ENCODE results near the gene ERAL1.
"Not testable (repeated sequence)": the region's sequence is repeated elsewhere in the genome, so short reads cannot be mapped to it uniquely, and the experiment has no call there.

Gene ERAL1

GRCh38 chr17:28854457-28855335 is at the start of gene ERAL1:
TSS of gene ERAL1 (plus strand) at chr17:28855016. CDS start at chr17:28855035, 19 bp downstream.
- DNase-seq: peak; percentile 89

DNA sequence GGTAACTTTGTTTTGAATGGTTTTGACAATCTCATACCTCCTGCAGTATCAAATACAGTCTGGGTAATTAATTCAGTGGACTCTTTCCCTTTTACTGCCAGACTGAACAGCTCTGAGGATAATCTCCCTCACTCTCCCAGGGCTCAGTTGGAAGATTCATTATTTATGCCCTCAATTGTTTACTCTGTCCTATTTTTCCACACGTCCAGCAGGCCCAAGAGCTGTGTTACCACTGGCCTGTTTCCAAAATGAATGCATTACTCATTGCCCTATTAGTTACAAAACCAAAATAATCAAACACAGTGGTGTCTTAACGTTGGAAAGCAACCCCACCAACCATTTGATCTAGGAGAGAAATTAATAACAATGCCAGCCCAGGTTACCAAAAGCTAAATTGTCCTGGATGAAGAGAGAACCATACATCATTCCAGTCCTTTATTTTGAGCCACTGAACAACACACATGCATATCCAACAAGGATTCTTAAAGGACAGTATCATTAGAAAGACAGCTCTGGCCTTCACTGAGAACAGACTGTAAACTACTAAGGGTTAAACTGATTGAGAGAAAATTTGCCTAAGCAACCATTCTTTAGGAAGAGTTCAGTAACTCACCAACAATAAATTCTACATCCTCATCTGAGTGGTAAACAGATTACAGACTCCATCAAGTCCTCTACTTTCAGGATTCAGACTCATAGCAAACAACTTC is 46.7 kb upstream of the ERAL1 start:
- DNase-seq: peak; percentile 91

GRCh38 chr17:28810437-28810836 is 44.4 kb upstream of the ERAL1 start:
- DNase-seq: no peak

GRCh38 chr17:28811651-28812090 is 43.1 kb upstream of the ERAL1 start:
- no peak for DNase-seq

- DNase-seq: peak; percentile 98
These were observed 42.6 kb upstream of the ERAL1 start for GRCh38 chr17:28812091-28812747.

- no peak for DNase-seq
These were observed 42.0 kb upstream of the ERAL1 start for GRCh38 chr17:28812748-28813377.

DNA sequence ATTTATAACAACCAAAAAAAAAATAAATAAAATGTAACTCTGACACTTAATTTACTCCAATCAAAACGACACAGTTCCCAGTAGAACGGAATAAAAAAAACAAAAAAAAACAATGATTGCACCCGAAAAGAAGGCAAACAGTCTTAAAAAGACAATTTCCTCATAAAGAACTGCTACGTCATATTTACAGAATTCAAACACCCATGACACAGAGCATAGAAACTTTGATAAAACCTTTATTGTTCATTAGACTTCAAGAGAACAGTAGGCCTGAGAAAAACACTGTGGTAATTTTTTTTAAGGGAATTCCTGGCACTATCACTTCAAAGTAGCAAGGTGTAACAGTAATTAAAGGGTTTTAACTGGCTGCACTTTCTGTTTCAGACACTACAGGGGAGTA is 38.3 kb upstream of the ERAL1 start:
- no peak for DNase-seq

DNA sequence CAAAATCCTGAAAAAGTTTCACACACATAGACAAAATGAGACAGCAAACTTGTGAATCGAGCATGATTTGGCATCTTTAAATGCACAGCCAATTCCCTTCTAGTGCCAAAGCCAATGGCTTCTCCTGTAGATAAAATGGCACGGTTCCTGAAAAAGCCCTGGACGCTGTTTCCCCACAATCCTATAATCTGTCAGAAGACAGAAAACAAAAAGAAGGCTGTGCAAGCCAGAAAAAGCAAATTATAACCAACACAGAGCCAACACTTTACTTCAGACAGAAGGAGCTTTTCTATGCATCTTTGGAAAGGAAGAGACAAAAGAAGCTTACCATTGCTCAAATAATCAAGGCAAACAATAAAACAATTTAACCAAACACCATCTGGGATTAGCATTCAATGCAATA is 36.0 kb upstream of the ERAL1 start:
- DNase-seq: no peak

- DNase-seq: no peak
These were observed 35.2 kb upstream of the ERAL1 start for GRCh38 chr17:28819582-28819981.

DNA sequence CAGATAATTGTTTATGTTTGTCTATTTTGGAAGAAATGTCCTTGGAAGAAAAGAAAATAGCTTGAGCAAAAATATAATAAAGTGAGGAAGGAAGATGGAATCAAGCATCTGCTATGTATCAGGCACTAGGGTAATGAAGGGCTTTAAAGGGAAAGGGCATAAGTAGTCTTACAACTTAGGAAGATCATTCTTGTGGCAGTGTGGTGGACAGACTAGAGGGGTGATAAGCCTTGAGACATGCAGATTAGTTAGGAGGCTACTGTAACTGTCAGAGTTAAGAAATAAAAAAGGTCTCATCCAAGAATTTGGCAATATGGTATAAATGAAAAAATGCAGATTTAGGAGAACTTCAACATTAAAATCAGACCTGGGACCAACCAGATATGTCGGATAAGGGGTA is 27.1 kb upstream of the ERAL1 start:
- DNase-seq: no peak

DNA sequence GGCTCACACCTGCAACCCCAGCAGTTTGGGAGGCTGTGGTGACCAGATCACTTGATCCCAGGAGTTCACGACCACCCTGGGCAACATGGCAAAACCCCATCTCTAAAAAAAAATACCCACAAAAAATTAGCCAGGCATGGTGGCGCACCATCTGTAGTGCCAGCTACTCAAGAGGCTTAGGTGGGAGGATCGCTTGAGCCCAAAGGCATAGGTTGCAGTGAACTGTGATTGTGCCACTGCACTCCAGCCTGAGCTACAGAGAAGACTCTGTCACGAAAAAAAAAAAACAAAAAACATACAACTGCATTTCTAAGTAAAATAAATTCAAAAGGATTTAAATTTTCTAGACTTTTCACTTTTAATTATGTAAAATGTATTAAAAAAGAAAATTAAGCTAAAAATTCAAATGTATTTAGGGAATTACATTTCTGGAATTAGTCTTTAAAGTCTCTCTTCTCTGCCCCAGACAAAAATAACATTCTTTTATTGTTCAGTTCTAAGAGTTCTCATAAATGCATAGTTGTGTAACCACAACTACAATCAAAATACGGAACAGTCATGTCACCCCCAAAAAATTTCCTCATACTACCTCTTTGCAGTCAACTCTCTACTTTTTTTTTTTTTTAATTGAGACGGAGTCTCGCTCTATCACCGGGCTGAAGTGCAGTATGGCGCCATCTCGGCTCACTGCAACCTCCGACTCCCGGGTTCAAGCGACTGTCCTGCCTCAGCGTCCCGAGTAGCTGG is 26.3 kb upstream of the ERAL1 start:
- no peak for DNase-seq

- DNase-seq: no peak
These were observed 20.4 kb upstream of the ERAL1 start for GRCh38 chr17:28834420-28834819.

DNA sequence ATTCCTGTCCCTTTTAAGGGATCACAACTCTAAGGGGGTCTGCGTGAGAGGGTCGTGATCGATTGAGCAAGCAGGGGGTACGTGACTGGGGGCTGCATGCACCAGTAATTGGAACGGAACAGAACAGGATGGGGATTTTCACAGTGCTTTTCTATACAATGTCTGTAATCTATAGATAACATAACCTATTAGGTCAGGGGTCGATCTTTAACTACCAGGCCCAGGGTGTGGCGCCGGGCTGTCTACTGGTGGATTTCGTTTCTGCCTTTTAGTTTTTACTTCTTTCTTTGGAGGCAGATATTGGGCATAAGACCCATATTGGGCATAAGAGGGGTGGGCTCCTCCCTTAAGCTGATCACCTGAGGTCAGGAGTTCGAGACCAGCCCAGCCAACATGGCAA is 18.3 kb upstream of the ERAL1 start:
- DNase-seq: not testable (repeated sequence)

- no peak for DNase-seq
These were observed 15.6 kb upstream of the ERAL1 start for GRCh38 chr17:28839221-28839620.

GRCh38 chr17:28841901-28842281 is 12.9 kb upstream of the ERAL1 start:
- DNase-seq: peak; percentile 68

DNA sequence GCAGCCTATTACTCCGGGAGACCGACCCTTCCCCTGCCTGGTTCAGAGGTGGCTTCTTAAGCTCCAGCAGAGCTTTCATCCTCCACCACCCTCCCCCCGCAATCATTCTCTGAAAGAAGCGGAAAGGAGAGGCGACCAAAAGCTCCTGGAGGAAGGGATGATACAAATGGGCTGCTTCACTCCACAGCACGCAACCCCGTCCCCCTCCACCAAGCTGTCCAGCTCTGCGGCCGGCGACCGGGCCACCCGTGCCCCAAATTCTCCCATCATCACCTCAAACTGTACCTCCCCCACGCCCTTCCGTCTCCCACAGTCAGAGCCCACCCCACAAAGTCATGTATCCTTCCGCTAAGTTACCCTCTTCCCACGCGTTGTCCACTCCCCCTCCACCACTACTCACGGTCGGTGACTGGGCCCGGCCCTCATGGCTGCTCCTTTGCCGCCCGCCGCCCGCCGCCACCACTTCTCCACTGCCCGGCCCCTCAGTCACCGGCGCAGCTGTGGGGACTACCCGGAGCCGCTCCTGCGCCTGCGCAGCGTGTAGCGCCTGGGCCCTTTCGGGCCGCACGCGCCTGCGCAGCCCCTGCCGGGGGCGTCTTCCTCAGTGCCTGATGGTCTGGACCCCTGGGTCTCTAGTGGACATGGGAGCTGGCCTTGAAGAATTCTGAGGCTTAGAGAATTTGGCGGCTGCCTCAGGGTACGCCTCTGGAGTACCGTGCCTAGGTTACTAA is 12.4 kb upstream of the ERAL1 start, which contains the start of gene FAM222B:
TSS of gene FAM222B (minus strand) at position 509 of the 731 bp plus-strand sequence. CDS start 76,123 bp downstream, outside the sequence.
- DNase-seq: peak; percentile 80

GRCh38 chr17:28843816-28844148 is 11.0 kb upstream of the ERAL1 start:
- DNase-seq: no peak

DNA sequence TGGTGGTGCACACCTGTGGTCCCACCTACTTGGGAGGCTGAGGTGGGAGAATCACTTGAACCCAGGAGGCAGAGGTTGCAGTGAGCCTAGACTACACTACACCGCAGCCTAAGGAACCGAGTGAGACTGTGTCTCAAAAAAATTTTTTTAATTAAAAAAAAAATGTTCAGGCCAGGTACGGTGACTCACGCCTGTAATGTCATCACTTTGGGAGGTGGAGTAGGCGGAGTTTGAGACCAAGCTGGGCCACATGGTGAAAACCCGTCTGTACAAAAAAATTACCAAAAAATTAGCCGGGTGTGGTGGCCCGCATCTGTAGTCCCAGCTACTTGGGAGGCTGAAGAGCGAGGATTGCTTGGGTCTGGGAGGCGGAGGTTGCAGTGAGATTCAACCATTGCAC is 8.6 kb upstream of the ERAL1 start:
- no peak for DNase-seq

DNA sequence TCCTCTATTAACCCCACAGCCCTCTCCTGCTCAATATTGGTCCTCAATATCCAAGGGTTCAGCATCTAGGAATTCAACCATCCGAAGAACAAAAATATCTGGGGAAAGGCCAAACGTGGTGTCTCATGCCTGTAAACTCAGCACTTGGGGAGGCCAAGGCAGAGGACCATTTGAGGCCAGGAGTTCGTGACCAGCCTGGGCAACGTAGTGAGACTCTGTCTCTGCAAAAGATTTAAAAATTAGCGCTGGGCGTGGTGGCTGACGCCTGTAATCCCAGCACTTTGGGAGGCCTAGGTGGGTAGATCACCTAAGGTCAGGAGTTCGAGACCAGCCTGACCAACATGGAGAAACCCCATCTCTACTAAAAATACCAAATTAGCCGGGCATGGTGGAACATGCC is 8.1 kb upstream of the ERAL1 start:
- not testable (repeated sequence) for DNase-seq

DNA sequence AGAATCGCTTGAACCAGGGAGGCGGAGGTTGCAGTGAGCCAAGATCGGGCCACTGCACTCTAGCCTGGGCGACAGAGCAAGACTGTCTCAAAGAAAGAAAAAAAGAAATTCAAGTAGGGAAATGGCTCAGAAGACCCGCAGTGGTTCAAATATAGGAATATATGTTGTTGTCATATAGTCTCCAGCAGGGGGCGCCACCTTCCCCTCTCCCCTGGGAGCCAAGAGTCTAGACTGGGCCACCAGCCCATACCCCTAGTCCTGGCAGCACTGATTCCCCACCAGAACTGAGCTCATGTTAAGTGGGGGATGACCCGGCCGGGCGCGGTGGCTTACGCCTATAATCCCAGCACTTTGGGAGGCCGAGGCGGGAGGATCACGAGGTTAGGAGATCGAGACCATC is 6.1 kb upstream of the ERAL1 start:
- DNase-seq: not testable (repeated sequence)

DNA sequence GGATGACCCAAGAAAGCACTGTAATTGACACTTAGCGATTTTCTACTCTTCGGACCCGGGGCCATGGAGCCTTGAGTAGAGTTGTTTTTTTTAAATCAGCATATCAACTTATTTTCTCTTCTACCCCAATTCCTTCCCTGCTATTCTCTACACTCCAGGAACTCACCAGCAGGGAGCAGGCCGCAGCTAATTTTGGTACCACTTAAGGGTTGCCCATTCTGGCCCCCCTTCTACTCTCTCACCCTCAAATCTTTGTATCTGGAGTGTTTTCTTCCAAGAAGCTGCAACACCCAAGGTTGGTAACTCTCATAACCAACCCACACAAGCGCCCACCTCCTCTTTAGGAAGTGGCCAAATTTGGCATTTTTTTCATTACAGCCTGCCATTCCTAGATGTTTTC is 5.5 kb upstream of the ERAL1 start:
- no peak for DNase-seq

GRCh38 chr17:28853295-28853694 is 1.5 kb upstream of the ERAL1 start:
- no peak for DNase-seq

Data from NCI-H526 treated with DMSO at 0.1 percent for 48 hours (cell line).